Measurements from ENCODE around the gene SPEG. TPM values are rescaled to one million over a fixed set of nuclear protein-coding genes. Genes with fewer than 3 reads are reported as not detected.

Gene SPEG
- total and polyA plus RNA-seq, 2 experiments from 2014 or later = 12.6 to 32.4 TPM

- no peak overlapping the region for H3K4me2 ChIP-seq
- H3K27ac Mint-ChIP-seq = no peak overlapping the region
- H3F3A ChIP-seq (replicated peaks; ENCODE audit: low read depth) = no peaks in the 10 kb centered on the region
- no peaks in the 10 kb centered on the region for H3K9me3 Mint-ChIP-seq
- no peak for ATAC-seq
- no peaks in the 10 kb centered on the region for H3K9me2 ChIP-seq (ENCODE audit: insufficient read depth)
- H3K27me3 Mint-ChIP-seq (ENCODE audit: insufficient read depth, low read depth, poor library complexity) = peaks cover 32% of the 10 kb centered on the region
- no peak overlapping the region for H3K27ac ChIP-seq (ENCODE audit: low read depth)
- H3K4me1 Mint-ChIP-seq = peaks cover 17% of the 10 kb centered on the region; the same call in 2 of the 3 replicates
- H3K36me3 Mint-ChIP-seq (ENCODE audit: low read depth) = no peaks in the 10 kb centered on the region
- no peak overlapping the region for H3K4me3 Mint-ChIP-seq
- no peak overlapping the region for H3K4me3 ChIP-seq
- H3K79me2 ChIP-seq (replicated peaks; ENCODE audit: insufficient read depth) = no peaks in the 10 kb centered on the region
- H4K20me1 ChIP-seq (replicated peaks; ENCODE audit: insufficient read depth) = no peaks in the 10 kb centered on the region
- TF ChIP-seq REST (IDR thresholded peaks at IDR 0.05; ENCODE audit: unreplicated experiment) = no peak
- no peak overlapping the region for H2AFZ ChIP-seq
- no peaks in the 10 kb centered on the region for H3K36me3 ChIP-seq (ENCODE audit: insufficient read depth)
- no peak for DNase-seq (ENCODE audit: low spot score)
- no peaks in the 10 kb centered on the region; the same call in 1 of the 2 replicates for H3K4me1 ChIP-seq (ENCODE audit: insufficient read depth)
- H3K27me3 ChIP-seq (ENCODE audit: insufficient read depth) = peaks cover 74% of the 10 kb centered on the region
These were observed 4.9 kb downstream of the SPEG start for GRCh38 chr2:219439506-219439905.

GRCh38 chr2:219440388-219441256 is 6.0 kb downstream of the SPEG start:
- no peak overlapping the region for H2AFZ ChIP-seq
- H3K4me3 ChIP-seq = peak overlapping the region; percentile 71
- H3K9me2 ChIP-seq (ENCODE audit: insufficient read depth) = no peaks in the 10 kb centered on the region
- H3K4me3 Mint-ChIP-seq = peak overlapping the region; percentile 79
- peaks cover 4% of the 10 kb centered on the region; the same call in 1 of the 2 replicates for H3K4me1 ChIP-seq (ENCODE audit: insufficient read depth)
- H3K36me3 Mint-ChIP-seq (ENCODE audit: low read depth) = no peaks in the 10 kb centered on the region
- H3K36me3 ChIP-seq (ENCODE audit: insufficient read depth) = no peaks in the 10 kb centered on the region
- H3F3A ChIP-seq (replicated peaks; ENCODE audit: low read depth) = no peaks in the 10 kb centered on the region
- no peak for DNase-seq (ENCODE audit: low spot score)
- H3K9me3 Mint-ChIP-seq = no peaks in the 10 kb centered on the region
- H4K20me1 ChIP-seq (replicated peaks; ENCODE audit: insufficient read depth) = no peaks in the 10 kb centered on the region
- ATAC-seq = no peak
- H3K27me3 Mint-ChIP-seq (ENCODE audit: insufficient read depth, low read depth, poor library complexity) = peaks cover 29% of the 10 kb centered on the region
- no peak overlapping the region for H3K27ac ChIP-seq (ENCODE audit: low read depth)
- H3K79me2 ChIP-seq (replicated peaks; ENCODE audit: insufficient read depth) = no peaks in the 10 kb centered on the region
- H3K4me2 ChIP-seq = peak overlapping the region; percentile 86
- H3K27me3 ChIP-seq (ENCODE audit: insufficient read depth) = peaks cover 65% of the 10 kb centered on the region
- H3K27ac Mint-ChIP-seq = no peak overlapping the region
- H3K4me1 Mint-ChIP-seq = peaks cover 24% of the 10 kb centered on the region
- TF ChIP-seq ZNF114 (CRISPR knock-in tag; IDR thresholded peaks at IDR 0.05) (no peak), JUNB (IDR thresholded peaks at IDR 0.05; ENCODE audit: unreplicated experiment) (no peak), STAT1 (IDR thresholded peaks at IDR 0.05; ENCODE audit: unreplicated experiment) (no peak), EZH2 (IDR thresholded peaks at IDR 0.05; ENCODE audit: low read depth, unreplicated experiment) (no peak), ZNF462 (CRISPR knock-in tag; IDR thresholded peaks at IDR 0.05) (no peak), CTCF (conservative IDR thresholded peaks at IDR 0.05; ENCODE audit: low read depth in 2 of 2) (no peak), EZH2phosphoT487 (IDR thresholded peaks at IDR 0.05; ENCODE audit: unreplicated experiment) (no peak), NANOG (IDR thresholded peaks at IDR 0.05; ENCODE audit: borderline replicate concordance) (no peak)

Data from GM23338 (cell line).